Progenitor cell of endocrine pancreas (in vitro differentiated cells): ENCODE results near the gene PBX1. TPM values are rescaled to one million over a fixed set of nuclear protein-coding genes. Genes with fewer than 3 reads are reported as not detected.

Source experiments
- DNase-seq: peaks from one replicate; pipeline ENCODE4 v3.0.0; 2021; ENCODE audit warnings: low spot score; ENCODE audit not compliant: unreplicated experiment
- H3K27ac Mint-ChIP-seq: 2 replicates; pipeline ENCODE4 v1.8.0; 2021; ENCODE audit warnings: mild to moderate bottlenecking, moderate library complexity, mixed read lengths
- H3K27me3 Mint-ChIP-seq: 2 replicates; pipeline ENCODE4 v1.8.0; 2021; ENCODE audit warnings: mixed read lengths
- H3K36me3 Mint-ChIP-seq: 2 replicates; pipeline ENCODE4 v1.8.0; 2022; ENCODE audit warnings: mixed read lengths; ENCODE audit not compliant: insufficient read depth
- H3K4me1 Mint-ChIP-seq: 2 replicates; pipeline ENCODE4 v1.8.0; 2021; ENCODE audit warnings: low read depth, mixed read lengths
- H3K4me3 Mint-ChIP-seq: 2 replicates; pipeline ENCODE4 v1.8.0; 2021; ENCODE audit warnings: low read depth, mild to moderate bottlenecking, moderate library complexity, mixed read lengths
- H3K9me3 Mint-ChIP-seq: 2 replicates; pipeline ENCODE4 v1.8.0; 2021; ENCODE audit warnings: low read depth, mixed read lengths
- total RNA-seq: library from RNA; stranded (reverse); gene quantifications from 2 replicates; pipeline ENCODE4 v1.2.1, GENCODE V29; 2021
- TF ChIP-seq, protein P1 (sequence below): fragments of 200-600 bp; sonication (generic); IDR thresholded peaks from one replicate; pipeline ENCODE4 v1.5.0; 2021; ENCODE audit warnings: antibody characterized with exemption, mild to moderate bottlenecking; ENCODE audit not compliant: unreplicated experiment

The PBX1 gene
- total RNA-seq, 1 donor from 2014 or later = 205 TPM

DNA sequence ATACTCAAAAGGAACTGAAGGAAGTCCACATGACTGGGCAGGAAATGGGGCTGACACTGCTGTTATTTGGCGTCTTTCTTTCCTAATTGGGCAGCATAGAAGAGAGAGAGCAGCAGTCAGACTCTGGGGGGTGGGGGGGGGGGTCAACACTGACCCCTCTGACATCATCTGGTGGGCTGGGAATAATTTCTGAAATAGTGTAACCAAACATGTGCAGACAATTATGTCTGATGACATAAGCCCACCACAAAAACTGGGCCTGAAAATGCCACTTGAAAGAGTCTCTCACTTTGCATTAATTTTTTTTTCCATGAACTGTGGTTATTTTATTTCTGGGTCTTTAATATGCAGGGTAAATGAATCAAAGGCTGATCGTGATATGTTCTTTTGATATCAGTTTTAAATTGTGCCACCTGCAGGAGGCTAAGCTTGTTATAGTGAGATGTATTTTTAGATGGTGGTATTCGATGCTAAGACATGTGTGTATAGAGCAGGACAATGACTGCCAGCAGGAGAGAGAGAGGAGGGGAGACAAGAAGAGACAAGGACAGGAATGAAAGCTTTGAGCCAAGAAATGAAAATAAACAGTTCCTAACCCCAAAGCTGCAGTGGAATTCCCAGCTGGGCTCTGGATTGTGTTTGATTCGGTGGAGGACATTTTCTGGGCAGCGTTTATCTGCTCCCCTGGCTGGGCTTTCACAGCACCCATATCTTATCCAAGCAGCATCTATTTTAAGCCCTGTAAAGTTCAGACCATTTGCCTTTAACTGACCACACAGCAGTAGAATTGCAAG lies 264.7 kb downstream of the PBX1 start:
- no peaks in the 10 kb centered on the region for H3K4me1 Mint-ChIP-seq
- H3K36me3 Mint-ChIP-seq = peaks cover 53% of the 10 kb centered on the region
- no peak for DNase-seq
- no peak overlapping the region for H3K4me3 Mint-ChIP-seq
- TF ChIP-seq, protein P1, sequence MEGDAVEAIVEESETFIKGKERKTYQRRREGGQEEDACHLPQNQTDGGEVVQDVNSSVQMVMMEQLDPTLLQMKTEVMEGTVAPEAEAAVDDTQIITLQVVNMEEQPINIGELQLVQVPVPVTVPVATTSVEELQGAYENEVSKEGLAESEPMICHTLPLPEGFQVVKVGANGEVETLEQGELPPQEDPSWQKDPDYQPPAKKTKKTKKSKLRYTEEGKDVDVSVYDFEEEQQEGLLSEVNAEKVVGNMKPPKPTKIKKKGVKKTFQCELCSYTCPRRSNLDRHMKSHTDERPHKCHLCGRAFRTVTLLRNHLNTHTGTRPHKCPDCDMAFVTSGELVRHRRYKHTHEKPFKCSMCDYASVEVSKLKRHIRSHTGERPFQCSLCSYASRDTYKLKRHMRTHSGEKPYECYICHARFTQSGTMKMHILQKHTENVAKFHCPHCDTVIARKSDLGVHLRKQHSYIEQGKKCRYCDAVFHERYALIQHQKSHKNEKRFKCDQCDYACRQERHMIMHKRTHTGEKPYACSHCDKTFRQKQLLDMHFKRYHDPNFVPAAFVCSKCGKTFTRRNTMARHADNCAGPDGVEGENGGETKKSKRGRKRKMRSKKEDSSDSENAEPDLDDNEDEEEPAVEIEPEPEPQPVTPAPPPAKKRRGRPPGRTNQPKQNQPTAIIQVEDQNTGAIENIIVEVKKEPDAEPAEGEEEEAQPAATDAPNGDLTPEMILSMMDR = no peak
- H3K27ac Mint-ChIP-seq = no peak overlapping the region
- no peaks in the 10 kb centered on the region for H3K9me3 Mint-ChIP-seq
- H3K27me3 Mint-ChIP-seq = no peaks in the 10 kb centered on the region

- no peak for DNase-seq
- Mint-ChIP-seq H3K36me3 (peaks cover 49% of the 10 kb centered on the region), H3K27me3 (no peaks in the 10 kb centered on the region), H3K4me3 (no peak overlapping the region), H3K4me1 (no peaks in the 10 kb centered on the region), H3K9me3 (no peaks in the 10 kb centered on the region), H3K27ac (no peak overlapping the region)
- TF ChIP-seq, protein P1 = no peak
Measured at GRCh38 chr1:164824542-164824941, 265.6 kb downstream of the PBX1 start.

DNA sequence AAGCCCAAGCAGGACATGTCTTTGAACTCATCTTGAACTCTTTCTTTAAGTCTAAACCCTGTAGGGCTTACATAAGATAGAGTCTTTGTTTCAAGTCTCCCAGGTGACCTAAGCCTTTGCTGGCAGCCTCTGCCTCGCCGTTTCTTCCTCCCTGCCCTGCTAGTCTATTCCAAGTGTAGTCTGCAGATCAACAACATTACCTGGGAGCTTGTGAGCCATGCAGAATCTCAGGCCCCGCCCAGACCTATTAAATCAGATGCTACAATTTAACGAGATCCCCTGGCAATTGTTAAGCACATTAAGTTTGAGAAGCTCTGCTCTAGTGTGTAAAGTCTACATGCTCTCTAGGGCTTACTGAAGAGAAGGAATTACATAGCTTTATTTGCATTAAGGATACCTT lies 271.6 kb downstream of the PBX1 start:
- Mint-ChIP-seq H3K9me3 (no peaks in the 10 kb centered on the region), H3K27me3 (no peaks in the 10 kb centered on the region), H3K36me3 (peaks cover 25% of the 10 kb centered on the region), H3K4me1 (peaks cover 11% of the 10 kb centered on the region), H3K27ac (peak overlapping the region; percentile 71), H3K4me3 (no peak overlapping the region)
- DNase-seq = no peak
- TF ChIP-seq, protein P1 = no peak

GRCh38 chr1:164834641-164835040 lies 275.7 kb downstream of the PBX1 start:
- Mint-ChIP-seq H3K27me3 (no peaks in the 10 kb centered on the region), H3K36me3 (peaks cover 26% of the 10 kb centered on the region), H3K4me1 (peaks cover 22% of the 10 kb centered on the region), H3K27ac (no peak overlapping the region), H3K9me3 (no peaks in the 10 kb centered on the region), H3K4me3 (no peak overlapping the region)
- DNase-seq = no peak
- TF ChIP-seq, protein P1 = no peak

DNA sequence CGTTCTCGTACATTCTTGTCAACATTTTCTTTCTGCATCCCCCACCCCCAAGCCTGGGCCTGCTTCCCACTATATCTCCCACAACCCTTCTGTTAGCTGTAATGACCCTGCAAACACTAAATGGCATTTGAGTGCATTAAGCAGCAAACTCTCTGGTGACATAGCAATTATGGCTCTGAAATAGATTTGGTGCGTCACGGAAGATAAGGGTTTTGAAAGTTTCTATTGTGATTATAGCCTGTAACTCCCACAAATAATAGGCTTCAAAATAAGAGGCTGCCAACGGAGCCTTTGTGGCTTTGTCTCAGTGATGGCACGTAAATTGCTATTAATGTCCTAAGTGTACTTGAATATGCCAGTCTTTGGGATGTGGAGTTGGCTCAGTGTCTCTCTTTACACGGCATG lies 277.6 kb downstream of the PBX1 start:
- Mint-ChIP-seq H3K27ac (peak overlapping the region; percentile 7), H3K36me3 (peaks cover 26% of the 10 kb centered on the region), H3K4me3 (no peak overlapping the region), H3K27me3 (no peaks in the 10 kb centered on the region), H3K4me1 (peaks cover 21% of the 10 kb centered on the region), H3K9me3 (no peaks in the 10 kb centered on the region)
- DNase-seq = no peak
- TF ChIP-seq, protein P1 = no peak
